ENCODE measurements around the gene CETP. TPM values are rescaled to one million over a fixed set of nuclear protein-coding genes. Genes with fewer than 3 reads are reported as not detected.
"Not testable (repeated sequence)": the region's sequence is repeated elsewhere in the genome, so short reads cannot be mapped to it uniquely, and the experiment has no call there.

The CETP gene
- total and polyA plus RNA-seq, 12 donors: 1.2 to 7.9 (median 2.8) TPM

DNA sequence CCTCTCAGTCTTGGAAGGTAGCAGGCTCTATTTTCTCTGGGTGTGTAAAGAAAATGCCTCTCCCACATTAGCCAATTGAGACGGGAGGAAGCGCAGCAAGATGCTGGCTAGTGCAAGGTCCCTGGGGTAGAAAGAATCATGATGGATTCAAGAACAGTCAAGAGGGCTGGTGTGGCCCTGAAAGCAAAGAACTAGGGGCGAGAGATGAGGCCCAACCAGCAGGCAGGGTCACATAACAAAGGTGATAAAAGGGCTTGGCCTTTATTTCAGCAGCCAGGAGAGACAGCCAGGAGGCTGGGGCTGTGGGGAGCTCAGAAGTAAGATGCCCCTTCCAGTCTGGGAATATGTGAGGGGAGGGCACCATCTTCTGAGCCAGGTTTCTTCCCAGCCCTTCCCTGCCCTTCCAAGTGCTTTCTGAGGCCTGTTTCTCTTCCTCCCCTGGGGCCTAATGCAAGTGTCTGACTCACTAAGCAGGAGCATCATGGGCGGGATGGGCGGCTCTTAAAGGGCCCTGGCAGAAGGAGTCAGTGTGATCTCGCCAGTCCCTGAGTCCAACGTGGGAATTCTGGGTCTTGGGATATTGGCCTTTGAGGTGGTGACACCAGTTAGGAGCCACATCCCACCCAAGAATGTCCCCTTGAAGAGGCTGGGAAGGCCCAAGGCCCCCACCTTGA lies 23.7 kb downstream of the CETP start:
- Histone ChIP-seq H3K9me3 (replicated peaks in 1 of 3) (no peaks in the 10 kb centered on the region), H3K4me3 (no peak overlapping the region), H3K36me3 (replicated peaks in 1 of 2) (no peaks in the 10 kb centered on the region), H3K27me3 (no peaks in the 10 kb centered on the region), H3K27ac (peak overlapping the region in 4 of 5 donors; percentile 19 to 86 (median 64)), H3K4me1 (replicated peaks in 1 of 2) (peaks cover 20 to 38% of the 10 kb centered on the region in 2 donors)
- peak; percentile 54 to 87 (median 82) for DNase-seq
- TF ChIP-seq, protein P1, sequence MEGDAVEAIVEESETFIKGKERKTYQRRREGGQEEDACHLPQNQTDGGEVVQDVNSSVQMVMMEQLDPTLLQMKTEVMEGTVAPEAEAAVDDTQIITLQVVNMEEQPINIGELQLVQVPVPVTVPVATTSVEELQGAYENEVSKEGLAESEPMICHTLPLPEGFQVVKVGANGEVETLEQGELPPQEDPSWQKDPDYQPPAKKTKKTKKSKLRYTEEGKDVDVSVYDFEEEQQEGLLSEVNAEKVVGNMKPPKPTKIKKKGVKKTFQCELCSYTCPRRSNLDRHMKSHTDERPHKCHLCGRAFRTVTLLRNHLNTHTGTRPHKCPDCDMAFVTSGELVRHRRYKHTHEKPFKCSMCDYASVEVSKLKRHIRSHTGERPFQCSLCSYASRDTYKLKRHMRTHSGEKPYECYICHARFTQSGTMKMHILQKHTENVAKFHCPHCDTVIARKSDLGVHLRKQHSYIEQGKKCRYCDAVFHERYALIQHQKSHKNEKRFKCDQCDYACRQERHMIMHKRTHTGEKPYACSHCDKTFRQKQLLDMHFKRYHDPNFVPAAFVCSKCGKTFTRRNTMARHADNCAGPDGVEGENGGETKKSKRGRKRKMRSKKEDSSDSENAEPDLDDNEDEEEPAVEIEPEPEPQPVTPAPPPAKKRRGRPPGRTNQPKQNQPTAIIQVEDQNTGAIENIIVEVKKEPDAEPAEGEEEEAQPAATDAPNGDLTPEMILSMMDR (IDR thresholded peaks at IDR 0.05): no peak
- peak in 1 of 2 donors; percentile 48 for TF ChIP-seq POLR2A (IDR thresholded peaks at IDR 0.05)
- 45 to 52% (median 50%) methylated on average over 7 of the region's 7 CpGs for WGBS, 4 donors
- intact Hi-C loops (cut with DNase I): no loop called here

DNA sequence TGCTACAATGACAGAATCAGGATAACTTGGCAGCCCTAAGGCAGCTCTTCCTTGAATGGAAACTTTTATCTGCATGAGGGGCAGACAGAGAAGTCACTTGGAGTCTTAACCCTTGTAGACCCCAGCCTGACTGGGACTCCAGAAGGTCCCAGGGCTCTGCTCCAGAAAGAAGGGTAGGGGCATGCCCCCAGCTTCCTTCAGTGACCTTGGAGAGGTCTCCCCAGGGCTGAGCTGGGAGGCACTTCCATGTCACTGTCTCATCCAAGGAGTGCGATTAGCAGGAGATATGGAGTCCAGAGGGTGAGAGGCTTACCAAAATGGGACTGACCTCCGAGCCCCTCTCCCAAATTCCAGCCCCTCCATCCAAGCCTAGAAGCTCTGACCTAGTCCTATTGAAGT lies 24.2 kb downstream of the CETP start:
- intact Hi-C loops (cut with DNase I): no loop called here
- no peak overlapping the region for H3K4me3 ChIP-seq
- peak overlapping the region in 3 of 5 donors; percentile 55 to 86 (median 72) for H3K27ac ChIP-seq
- no peaks in the 10 kb centered on the region for H3K9me3 ChIP-seq (replicated peaks in 1 of 3)
- H3K36me3 ChIP-seq (replicated peaks in 1 of 2): no peaks in the 10 kb centered on the region
- no peak for DNase-seq
- 48 to 85% (median 71%) methylated on average over 2 of the region's 2 CpGs for WGBS, 4 donors
- TF ChIP-seq, protein P1 (IDR thresholded peaks at IDR 0.05): no peak
- TF ChIP-seq POLR2A (IDR thresholded peaks at IDR 0.05): no peak
- no peaks in the 10 kb centered on the region for H3K27me3 ChIP-seq
- H3K4me1 ChIP-seq (replicated peaks in 1 of 2): peaks cover 23 to 43% of the 10 kb centered on the region in 2 donors

DNA sequence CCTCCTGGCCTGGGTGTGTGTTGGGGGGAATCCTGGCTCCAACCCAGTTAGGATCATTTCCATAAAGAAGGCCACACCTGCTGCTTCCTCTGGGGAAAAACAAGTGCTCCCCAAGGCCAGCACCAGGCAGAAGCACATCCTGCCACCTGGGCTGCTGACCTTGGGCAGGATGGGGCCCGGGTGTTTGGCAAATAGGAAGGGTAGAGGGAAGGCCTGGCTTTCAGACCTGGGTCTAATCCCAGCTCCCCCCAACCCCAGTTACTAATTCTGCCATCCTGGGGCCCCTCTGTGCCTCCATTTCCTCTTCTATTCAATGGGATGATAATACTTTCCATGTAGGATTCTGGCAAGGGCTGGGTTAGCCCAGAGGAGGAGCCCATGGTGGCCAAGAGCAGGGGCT lies 24.6 kb downstream of the CETP start:
- WGBS, 4 donors: 25 to 44% (median 44%) methylated on average over 1 of the region's 1 CpG; no CpG with 5 or more reads in 1 of the 4 donors
- H3K9me3 ChIP-seq (replicated peaks in 1 of 3): no peaks in the 10 kb centered on the region
- H3K36me3 ChIP-seq (replicated peaks in 1 of 2): no peaks in the 10 kb centered on the region
- H3K4me3 ChIP-seq: no peak overlapping the region
- peaks cover 25 to 44% of the 10 kb centered on the region in 2 donors for H3K4me1 ChIP-seq (replicated peaks in 1 of 2)
- intact Hi-C loops (cut with DNase I): no loop called here
- H3K27ac ChIP-seq: peak overlapping the region in 2 of 5 donors; percentile 72 to 86
- no peaks in the 10 kb centered on the region for H3K27me3 ChIP-seq
- TF ChIP-seq, protein P1 (IDR thresholded peaks at IDR 0.05): no peak
- TF ChIP-seq POLR2A (IDR thresholded peaks at IDR 0.05): no peak
- DNase-seq: no peak

DNA sequence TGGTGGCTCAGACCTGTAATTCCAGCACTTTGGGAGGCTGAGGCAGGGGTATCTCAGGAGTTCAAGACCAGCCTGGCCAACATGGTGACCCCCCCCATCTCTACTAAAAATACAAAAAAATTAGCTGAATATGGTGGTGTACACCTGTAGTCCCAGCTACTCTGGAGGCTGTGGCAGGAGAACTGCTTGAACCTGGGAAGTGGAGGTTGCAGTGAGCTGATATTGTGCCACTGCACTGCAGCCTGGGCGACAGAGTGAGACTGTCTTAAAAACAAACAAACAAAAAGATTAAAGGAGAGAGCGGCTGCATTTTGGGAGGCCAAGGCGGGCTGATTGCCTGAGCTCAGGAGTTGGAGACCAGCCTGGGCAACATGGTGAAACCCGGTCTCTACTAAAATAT lies 25.2 kb downstream of the CETP start:
- 89 to 93% (median 91%) methylated on average over 4 of the region's 4 CpGs for WGBS, 4 donors
- intact Hi-C loops (cut with DNase I); DNase-seq; H3K27me3 ChIP-seq; H3K9me3 ChIP-seq (replicated peaks in 1 of 3); H3K36me3 ChIP-seq (replicated peaks in 1 of 2); H3K4me3 ChIP-seq: not testable (repeated sequence)
- Histone ChIP-seq H3K4me1 (replicated peaks in 1 of 2) (peaks cover 25 to 44% of the 10 kb centered on the region in 2 donors), H3K27ac (peak overlapping the region in 1 of 5 donors; percentile 86)

DNA sequence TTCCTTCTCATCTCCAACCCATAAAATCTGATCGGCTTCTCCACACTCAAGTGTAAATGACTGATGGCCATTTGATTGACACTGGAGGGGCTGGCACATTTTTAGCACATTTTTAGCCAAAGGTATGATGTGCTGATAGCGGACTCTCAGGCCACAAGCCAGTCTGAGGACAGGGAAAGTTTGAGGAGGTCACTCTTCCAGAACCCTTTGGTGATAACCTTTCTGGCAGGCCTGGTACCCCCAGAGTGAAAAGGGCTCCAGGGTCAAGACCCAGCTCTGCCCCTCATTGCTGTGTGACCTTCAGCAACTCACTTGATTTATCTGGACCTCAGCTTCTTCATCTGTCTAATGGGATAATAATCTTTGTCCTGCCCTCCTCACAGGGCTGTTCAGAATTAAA lies 25.9 kb downstream of the CETP start:
- Histone ChIP-seq H3K4me1 (replicated peaks in 1 of 2) (peaks cover 25 to 44% of the 10 kb centered on the region in 2 donors), H3K36me3 (replicated peaks in 1 of 2) (no peaks in the 10 kb centered on the region), H3K27ac (peak overlapping the region in 1 of 5 donors; percentile 93), H3K4me3 (no peak overlapping the region), H3K27me3 (no peaks in the 10 kb centered on the region), H3K9me3 (replicated peaks in 1 of 3) (no peaks in the 10 kb centered on the region)
- intact Hi-C loops (cut with DNase I): no loop called here
- 91 to 100% (median 96%) methylated on average over 2 of the region's 2 CpGs for WGBS, 4 donors
- no peak for DNase-seq
- TF ChIP-seq, protein P1 (IDR thresholded peaks at IDR 0.05): no peak
- TF ChIP-seq POLR2A (IDR thresholded peaks at IDR 0.05): no peak

Data from adrenal gland (tissue), 12 donors.